Chondrocyte (in vitro differentiated cells): Measurements from ENCODE around the gene CAPN13. TPM values are rescaled to one million over a fixed set of nuclear protein-coding genes. Genes with fewer than 3 reads are reported as not detected.

Experiments used
- DNase-seq: peaks from one replicate; pipeline ENCODE4 v3.0.0; 2021; ENCODE audit warnings: mixed read lengths, low spot score
- H3K27ac Mint-ChIP-seq: one replicate; pipeline ENCODE4 v1.8.0; 2021; ENCODE audit warnings: mild to moderate bottlenecking, moderate library complexity, mixed read lengths; ENCODE audit not compliant: unreplicated experiment
- H3K27me3 Mint-ChIP-seq: 2 replicates; pipeline ENCODE4 v1.8.0; 2021; ENCODE audit warnings: low read depth, mixed read lengths
- H3K36me3 Mint-ChIP-seq: 2 replicates; pipeline ENCODE4 v1.8.0; 2021; ENCODE audit warnings: low read depth, mixed read lengths
- H3K4me1 Mint-ChIP-seq: 2 replicates; pipeline ENCODE4 v1.8.0; 2021; ENCODE audit warnings: low read depth, mild to moderate bottlenecking, mixed read lengths
- H3K4me3 Mint-ChIP-seq: one replicate; pipeline ENCODE4 v1.8.0; 2021; ENCODE audit warnings: mild to moderate bottlenecking, moderate library complexity, mixed read lengths; ENCODE audit not compliant: unreplicated experiment
- H3K9me3 Mint-ChIP-seq: 2 replicates; pipeline ENCODE4 v1.8.0; 2021; ENCODE audit warnings: low read depth, mixed read lengths
- total RNA-seq: library from RNA; stranded (reverse); gene quantifications from 3 replicates; pipeline ENCODE4 v1.2.1, GENCODE V29; 2021
- TF ChIP-seq, protein P1 (sequence below): fragments of 200-600 bp; sonication (generic); IDR thresholded peaks from 2 replicates; pipeline ENCODE4 v1.5.0; 2021; ENCODE audit warnings: antibody characterized with exemption, mild to moderate bottlenecking, moderate library complexity

The CAPN13 gene
- total RNA-seq, 1 donor from 2014 or later: not detected

DNA sequence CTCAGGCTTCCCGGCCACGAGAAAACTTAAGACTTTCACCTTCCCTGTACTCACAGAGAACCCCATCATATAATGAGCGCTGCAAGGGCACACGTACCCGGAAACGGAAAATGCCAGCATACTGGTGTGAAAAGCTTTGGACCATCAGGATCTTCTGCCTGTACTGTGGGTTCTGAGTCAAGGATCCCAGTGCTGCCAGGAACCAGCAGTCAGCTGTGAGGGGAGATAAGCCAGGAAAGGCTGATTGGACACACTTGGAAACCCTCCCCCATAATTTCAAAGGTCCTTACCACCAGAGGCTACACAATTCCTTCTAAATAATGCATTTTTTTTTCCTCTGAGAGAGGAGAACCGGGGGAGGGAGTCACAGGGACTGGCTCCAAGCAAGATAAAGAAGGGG is 31.4 kb downstream of the CAPN13 start:
- Mint-ChIP-seq H3K27ac (no peak overlapping the region), H3K4me3 (no peak overlapping the region), H3K9me3 (peaks cover 3% of the 10 kb centered on the region), H3K27me3 (peaks cover 19% of the 10 kb centered on the region), H3K4me1 (no peaks in the 10 kb centered on the region), H3K36me3 (no peaks in the 10 kb centered on the region)
- TF ChIP-seq, protein P1, sequence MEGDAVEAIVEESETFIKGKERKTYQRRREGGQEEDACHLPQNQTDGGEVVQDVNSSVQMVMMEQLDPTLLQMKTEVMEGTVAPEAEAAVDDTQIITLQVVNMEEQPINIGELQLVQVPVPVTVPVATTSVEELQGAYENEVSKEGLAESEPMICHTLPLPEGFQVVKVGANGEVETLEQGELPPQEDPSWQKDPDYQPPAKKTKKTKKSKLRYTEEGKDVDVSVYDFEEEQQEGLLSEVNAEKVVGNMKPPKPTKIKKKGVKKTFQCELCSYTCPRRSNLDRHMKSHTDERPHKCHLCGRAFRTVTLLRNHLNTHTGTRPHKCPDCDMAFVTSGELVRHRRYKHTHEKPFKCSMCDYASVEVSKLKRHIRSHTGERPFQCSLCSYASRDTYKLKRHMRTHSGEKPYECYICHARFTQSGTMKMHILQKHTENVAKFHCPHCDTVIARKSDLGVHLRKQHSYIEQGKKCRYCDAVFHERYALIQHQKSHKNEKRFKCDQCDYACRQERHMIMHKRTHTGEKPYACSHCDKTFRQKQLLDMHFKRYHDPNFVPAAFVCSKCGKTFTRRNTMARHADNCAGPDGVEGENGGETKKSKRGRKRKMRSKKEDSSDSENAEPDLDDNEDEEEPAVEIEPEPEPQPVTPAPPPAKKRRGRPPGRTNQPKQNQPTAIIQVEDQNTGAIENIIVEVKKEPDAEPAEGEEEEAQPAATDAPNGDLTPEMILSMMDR: no peak
- no peak for DNase-seq

DNA sequence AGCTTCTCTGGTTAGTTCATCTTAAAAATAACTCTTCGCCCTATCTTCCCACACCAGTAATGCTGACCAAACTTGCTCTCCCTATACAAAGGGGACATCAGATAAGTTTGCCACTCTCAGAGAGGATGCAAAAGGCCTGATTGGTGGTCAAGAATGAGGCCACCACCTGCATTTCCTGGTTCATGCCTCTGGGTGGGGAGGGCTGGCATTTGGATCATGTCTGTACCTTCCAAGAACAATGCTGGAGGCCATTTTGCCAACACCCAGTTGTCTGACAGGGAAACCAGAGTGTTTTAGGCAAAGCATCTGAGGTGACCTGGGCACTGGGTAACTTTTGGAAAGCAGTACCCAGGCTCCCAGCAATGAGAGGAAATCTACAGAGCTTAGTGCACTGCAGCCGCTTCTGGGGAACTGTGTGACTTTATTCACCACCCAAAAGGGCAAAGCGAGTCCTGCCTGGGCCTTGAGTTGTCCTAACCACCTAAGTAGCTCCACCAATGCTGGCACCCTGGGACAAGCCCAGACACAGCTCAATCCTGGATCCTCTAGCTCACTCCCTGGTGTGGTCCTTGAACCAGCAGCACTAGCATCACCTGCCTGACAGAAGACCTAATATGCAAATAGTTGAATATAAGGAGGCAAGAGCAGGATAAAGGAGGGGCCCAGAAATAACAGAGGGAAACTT is 35.1 kb downstream of the CAPN13 start:
- TF ChIP-seq, protein P1: no peak
- Mint-ChIP-seq H3K27me3 (peaks cover 25% of the 10 kb centered on the region), H3K9me3 (no peaks in the 10 kb centered on the region), H3K4me3 (no peak overlapping the region), H3K27ac (no peak overlapping the region), H3K4me1 (no peaks in the 10 kb centered on the region), H3K36me3 (no peaks in the 10 kb centered on the region)
- no peak for DNase-seq

DNA sequence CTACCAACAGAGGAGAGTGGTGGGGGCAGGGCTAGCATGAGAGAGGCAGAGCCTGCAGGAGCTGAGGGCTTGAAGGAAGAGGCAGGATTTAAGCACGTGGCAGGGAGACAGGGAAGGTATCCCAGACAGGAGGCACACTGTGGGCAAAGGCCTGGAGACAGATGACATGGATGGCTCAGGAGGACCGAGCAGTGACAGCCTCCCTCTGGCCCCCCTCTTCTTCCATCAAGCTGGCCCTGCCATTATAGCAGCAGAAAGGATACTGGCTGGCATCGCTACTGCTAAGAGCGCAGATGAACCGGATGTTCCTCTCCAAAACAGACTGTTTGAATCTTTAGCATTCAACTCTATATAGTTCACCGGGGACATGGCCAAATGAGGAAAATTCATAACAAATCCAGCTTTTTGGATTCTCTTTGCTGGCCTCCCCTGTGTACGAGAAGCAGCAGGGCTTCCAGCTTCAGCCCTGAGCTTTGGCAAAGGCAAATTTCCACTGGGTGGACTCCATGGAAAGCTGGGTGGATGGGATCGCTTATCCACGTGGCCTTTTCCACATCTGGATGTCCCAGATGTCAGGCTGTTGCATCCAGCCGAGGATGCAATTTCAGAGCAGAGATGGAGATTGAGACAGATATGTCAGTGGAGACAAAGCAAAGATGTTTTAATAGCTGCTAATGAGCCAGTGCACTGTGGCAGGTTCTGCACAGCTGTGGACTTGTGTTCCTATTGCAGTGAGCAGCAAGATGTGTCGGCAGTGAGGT is 36.2 kb downstream of the CAPN13 start:
- Mint-ChIP-seq H3K4me3 (no peak overlapping the region), H3K9me3 (no peaks in the 10 kb centered on the region), H3K4me1 (no peaks in the 10 kb centered on the region), H3K27me3 (peaks cover 28% of the 10 kb centered on the region), H3K36me3 (no peaks in the 10 kb centered on the region), H3K27ac (no peak overlapping the region)
- no peak for DNase-seq
- TF ChIP-seq, protein P1: no peak

DNA sequence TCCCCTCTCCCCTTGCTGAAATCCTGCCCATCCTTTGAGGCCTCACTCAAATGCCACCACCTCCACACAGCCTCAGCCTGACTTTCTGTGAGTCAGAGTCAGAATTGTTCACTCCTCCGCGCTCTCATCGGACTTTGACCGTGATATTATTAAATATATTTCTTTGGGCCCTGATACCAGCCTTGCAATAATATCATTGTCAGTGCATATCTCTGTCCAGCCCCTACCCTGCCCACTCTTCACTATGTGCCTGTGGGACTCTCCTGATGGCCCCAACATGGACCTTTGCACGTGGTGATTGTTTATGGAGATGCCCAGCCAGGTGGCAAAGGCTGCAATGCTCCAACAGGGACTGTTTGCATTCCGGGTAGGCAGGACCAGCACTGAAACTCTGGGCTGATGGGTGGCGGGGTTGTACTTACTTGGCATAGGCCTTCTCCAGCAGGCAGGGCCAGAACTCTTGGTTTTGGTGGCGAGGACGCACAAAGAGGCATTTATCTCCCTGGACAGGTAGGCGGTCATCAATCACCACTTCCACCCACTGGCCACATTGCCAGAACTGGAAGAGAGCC is 37.3 kb downstream of the CAPN13 start:
- Mint-ChIP-seq H3K4me3 (no peak overlapping the region), H3K36me3 (no peaks in the 10 kb centered on the region)
- TF ChIP-seq, protein P1: no peak

DNA sequence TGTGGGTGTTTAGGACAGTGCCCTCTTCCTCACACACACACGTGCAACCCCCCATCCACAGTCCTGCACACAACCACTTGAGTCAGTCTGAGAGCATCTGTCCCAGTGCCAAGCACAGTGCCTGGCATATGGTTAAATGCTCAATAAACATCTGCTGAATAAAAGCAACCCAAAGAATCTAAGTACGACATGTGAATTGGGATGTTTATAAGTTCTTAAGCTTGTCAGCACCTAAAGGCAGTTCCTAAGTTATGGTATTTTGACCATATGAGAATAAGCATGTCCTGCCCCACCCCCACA is 37.8 kb downstream of the CAPN13 start:
- DNase-seq: no peak
- no peaks in the 10 kb centered on the region for H3K36me3 Mint-ChIP-seq
- TF ChIP-seq, protein P1: no peak
- H3K27ac Mint-ChIP-seq: peak overlapping the region; percentile 9
- H3K27me3 Mint-ChIP-seq: peaks cover 20% of the 10 kb centered on the region
- no peak overlapping the region for H3K4me3 Mint-ChIP-seq
- no peaks in the 10 kb centered on the region for H3K9me3 Mint-ChIP-seq
- H3K4me1 Mint-ChIP-seq: no peaks in the 10 kb centered on the region

More for the DNA sequence above, 37.3 kb downstream of the CAPN13 start:
- H3K27ac Mint-ChIP-seq: no peak overlapping the region
- DNase-seq: no peak
- no peaks in the 10 kb centered on the region for H3K9me3 Mint-ChIP-seq
- no peaks in the 10 kb centered on the region for H3K4me1 Mint-ChIP-seq
- H3K27me3 Mint-ChIP-seq: peaks cover 24% of the 10 kb centered on the region
